HCT116 (cell line): ENCODE measurements around the gene TENM3.

Experiments
- CTCF ChIP-seq, 3 experiments: fragments of 200-600 bp in 1 of 3; sonication (generic) in 1 of 3; IDR thresholded peaks in 2 of 3; conservative IDR thresholded peaks in 1 of 3; 2 replicates each; pipeline ENCODE4 v1.5.1; 2012 to 2017; ENCODE audit warnings: low read depth in 2 of 3, low read length in 2 of 3, antibody characterized with exemption in 1 of 3, borderline replicate concordance in 1 of 3, control low read depth in 1 of 3, mild to moderate bottlenecking in 1 of 3, mixed read lengths in 1 of 3, mixed run types in 1 of 3, moderate library complexity in 1 of 3; ENCODE audit not compliant: insufficient read depth in 1 of 3
- EZH2phosphoT487 ChIP-seq: fragments of 200-600 bp; IDR thresholded peaks from 2 replicates; pipeline ENCODE4 v1.6.1; 2018; ENCODE audit warnings: antibody characterized with exemption, borderline replicate concordance
- JUND ChIP-seq: IDR thresholded peaks from 2 replicates; pipeline ENCODE4 v1.6.1; 2012
- POLR2A ChIP-seq: IDR thresholded peaks from 2 replicates; pipeline ENCODE4 v1.7.0; 2011; ENCODE audit warnings: borderline replicate concordance; ENCODE audit not compliant: insufficient read depth, insufficient read length; ENCODE audit errors: extremely low read depth
- POLR2AphosphoS5 ChIP-seq: IDR thresholded peaks from 2 replicates; pipeline ENCODE4 v1.6.1; 2011; ENCODE audit warnings: mild to moderate bottlenecking, low read depth, low read length, moderate library complexity
- RAD21 ChIP-seq: IDR thresholded peaks from 2 replicates; pipeline ENCODE4 v1.6.1; 2012; ENCODE audit warnings: low read depth, mild to moderate bottlenecking
- REST ChIP-seq: IDR thresholded peaks from 2 replicates; pipeline ENCODE4 v1.6.1; 2012; ENCODE audit warnings: low read depth
- SRF ChIP-seq: IDR thresholded peaks from 2 replicates; pipeline ENCODE4 v1.6.1; 2012; ENCODE audit warnings: low read depth
- ZFX ChIP-seq: fragments of 450-650 bp; IDR thresholded peaks from 2 replicates; pipeline ENCODE4 v1.6.1; 2017

GRCh38 chr4:182513587-182514291 is 270.5 kb downstream of the TENM3 start:
- TF ChIP-seq CTCF (IDR thresholded peaks at IDR 0.05 in 2 of 3, conservative IDR thresholded peaks at IDR 0.05 in 1 of 3; ENCODE audit: borderline replicate concordance in 1 of 3, insufficient read depth in 1 of 3, low read depth in 2 of 3, low read length in 2 of 3) (no peak), SRF (no peak), REST (no peak), RAD21 (no peak), JUND (no peak), POLR2A (no peak), EZH2phosphoT487 (no peak), POLR2AphosphoS5 (no peak), ZFX (no peak)
